ENCODE data around the gene RAET1G.
A peak's percentile ranks its signal among the peaks of the same experiment; 100 is the strongest.
"Not testable (repeated sequence)": the region's sequence is repeated elsewhere in the genome, so short reads cannot be mapped to it uniquely, and the experiment has no call there.

The RAET1G gene

DNA sequence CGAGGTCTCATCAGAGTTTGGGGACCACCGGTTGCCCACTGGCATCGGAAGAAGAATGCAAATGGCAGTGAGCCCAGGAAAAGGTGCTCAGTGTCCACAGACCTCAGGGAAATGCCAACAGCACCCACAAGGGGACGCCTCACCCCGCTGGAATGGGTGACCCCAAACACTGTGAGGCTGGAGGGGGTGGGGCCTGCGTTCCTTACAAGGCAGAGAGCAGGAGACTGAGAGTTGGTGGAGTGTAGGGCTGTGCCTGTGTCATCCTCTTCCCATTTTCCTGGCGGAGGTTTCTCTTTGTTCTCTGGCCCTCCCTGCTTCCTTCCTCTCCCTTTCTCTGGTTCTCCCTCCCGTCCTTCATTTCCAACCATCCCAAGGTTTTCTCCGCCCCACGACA, 31.0 kb upstream of the RAET1G start:
- not testable (repeated sequence) for DNase-seq (ENCODE audit: low spot score)

DNA sequence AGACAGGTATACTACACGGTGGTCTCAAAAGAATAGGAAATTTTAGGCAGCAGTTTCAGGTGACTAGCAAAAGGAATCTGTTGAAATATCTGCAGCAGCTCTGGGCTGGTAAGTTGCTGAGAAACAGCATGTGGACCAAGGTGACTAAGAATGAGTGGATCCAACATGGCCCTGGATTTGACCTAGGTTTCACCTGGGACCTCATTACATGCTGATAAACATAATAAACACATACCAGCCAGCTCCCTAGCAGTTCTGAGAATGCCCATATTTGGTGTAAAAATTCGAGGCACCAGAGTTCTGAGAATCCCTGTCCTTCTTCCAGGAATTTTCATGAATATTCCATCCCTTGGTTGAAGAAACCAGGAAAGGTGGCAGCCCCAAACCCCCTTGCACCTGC, 30.5 kb upstream of the RAET1G start:
- not testable (repeated sequence) for DNase-seq (ENCODE audit: low spot score)

DNA sequence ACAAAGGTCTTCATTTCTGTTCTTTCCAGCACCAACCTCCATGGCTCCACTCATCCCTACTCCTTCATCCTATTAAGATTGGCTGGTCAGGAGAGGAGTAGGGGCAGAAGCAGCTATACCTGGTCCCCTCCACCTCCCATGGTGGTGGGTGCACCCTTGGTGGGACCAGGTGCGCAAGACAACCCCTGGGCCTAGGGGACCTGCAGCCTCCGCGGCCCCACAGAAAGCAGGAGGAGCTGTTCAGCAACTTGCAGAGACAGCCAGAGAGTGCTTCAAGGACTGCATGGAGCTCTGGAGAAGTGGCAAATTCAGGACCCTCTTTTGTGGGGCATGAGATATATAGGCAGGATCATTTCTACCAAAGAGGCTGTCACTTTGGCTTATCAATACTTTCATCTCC, 28.7 kb upstream of the RAET1G start:
- DNase-seq (ENCODE audit: low spot score), result no peak

DNA sequence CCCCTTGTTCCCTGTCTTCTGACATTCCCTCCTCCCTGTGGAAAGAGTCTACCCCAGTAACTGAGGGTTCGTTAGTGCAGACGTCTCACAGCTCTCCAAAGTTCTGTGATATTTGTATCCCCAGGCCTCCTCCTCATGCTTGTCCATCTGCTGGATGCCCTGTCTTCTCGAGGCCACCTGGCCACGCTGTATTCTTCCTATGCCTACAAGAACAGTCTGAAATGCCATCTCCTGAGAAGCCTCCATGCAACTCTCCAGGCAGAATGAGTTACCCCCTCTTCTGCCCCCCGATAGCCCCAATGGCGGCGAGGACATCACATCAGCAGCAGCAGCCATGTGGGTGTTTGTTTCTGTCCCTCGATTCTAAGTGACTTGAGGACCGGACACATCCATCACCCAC, 28.2 kb upstream of the RAET1G start:
- DNase-seq (ENCODE audit: low spot score), result no peak

DNA sequence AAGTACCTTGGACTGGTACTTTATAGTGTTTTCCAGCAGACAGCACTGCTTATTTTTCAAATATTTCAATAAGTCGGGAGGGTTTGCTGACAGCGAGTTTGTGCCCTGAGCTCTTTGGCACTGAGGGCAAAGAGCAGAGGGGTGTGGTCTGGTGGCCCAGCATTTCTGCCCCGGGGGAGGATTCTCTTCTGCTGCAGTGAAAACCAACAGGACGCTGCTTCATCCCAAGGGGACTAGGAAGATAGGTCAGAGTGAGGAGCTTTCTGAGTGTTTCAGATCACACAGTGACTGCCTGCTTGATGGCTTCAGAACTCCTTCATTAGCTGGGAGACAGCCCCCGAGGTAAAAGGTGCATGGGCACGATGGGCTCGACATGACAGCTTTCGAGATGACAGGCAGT, 27.5 kb upstream of the RAET1G start:
- no peak for DNase-seq (ENCODE audit: low spot score)

DNA sequence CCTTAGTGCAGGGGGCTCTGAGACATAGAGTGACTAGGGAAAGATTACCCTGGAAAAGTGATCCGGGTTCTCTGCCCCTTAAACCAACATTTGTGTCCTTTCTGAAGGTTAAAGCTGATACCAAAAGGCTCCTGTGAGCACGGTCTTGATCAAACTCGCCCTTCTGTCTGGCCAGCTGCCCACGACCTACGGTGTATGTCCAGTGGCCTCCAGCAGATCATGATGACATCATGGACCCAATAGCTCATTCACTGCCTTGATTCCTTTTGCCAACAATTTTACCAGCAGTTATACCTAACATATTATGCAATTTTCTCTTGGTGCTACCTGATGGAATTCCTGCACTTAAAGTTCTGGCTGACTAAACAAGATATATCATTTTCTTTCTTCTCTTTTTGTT, 25.7 kb upstream of the RAET1G start:
- no peak for DNase-seq (ENCODE audit: low spot score)

DNA sequence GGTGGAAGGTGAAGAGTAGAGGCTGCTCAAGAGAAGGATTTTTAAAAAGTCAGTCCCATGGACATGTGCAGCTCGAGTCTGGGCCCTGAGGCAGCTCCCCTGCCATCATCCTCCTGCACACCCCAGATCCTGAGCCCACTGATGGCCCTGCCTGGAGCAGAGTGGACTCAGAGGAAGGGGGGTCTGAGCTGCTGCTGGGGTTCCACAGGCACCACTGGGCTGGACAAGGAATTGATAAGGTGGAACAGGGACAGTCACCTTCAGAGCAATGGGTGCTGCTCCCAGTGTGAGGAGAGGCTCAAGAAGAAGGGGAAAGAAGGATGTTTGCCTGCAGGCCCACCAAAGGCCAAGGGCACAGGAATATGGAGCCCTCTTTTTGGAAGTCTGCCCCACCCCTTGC, 25.1 kb upstream of the RAET1G start:
- DNase-seq (ENCODE audit: low spot score), result no peak

DNA sequence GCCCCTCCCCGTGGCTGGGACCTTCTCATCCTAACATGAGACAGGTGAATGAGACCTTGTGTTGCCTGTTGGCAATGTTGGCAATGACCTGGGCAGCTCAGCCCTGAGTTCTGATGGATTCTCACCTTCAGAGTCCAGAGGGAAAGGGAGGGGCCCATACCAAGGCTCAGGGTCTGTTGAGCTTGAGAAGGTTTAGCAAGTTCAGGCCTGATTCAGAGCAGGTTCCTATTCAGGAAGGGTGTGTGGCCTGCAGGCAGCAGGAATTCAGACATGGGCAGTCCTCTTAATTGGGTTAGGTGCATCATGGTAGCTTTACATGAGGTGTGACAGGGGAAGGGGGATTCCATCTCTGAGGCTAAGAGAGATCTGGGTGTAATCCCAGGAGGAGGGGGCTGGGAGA, 24.6 kb upstream of the RAET1G start:
- not testable (repeated sequence) for DNase-seq (ENCODE audit: low spot score)

DNA sequence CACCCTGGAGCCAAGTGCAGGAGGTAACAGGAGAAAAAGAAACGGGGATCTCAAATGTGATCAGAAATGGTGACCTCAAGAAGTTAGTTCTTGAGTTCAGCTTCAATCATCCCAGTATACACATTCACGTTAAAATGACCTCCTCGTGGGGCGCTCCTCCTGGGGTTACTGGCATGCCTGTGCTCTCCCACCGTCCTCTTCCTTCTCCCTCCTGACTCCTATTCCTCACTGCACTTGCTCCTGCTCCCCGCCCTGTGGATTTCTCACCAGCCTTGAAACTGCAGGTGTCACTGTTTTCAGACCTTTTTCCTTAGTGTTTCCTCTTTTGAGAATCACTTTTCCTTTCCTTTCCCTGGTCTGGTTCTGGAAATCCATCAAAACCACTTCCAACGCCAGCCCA, 23.7 kb upstream of the RAET1G start:
- DNase-seq (ENCODE audit: low spot score), result not testable (repeated sequence)

DNA sequence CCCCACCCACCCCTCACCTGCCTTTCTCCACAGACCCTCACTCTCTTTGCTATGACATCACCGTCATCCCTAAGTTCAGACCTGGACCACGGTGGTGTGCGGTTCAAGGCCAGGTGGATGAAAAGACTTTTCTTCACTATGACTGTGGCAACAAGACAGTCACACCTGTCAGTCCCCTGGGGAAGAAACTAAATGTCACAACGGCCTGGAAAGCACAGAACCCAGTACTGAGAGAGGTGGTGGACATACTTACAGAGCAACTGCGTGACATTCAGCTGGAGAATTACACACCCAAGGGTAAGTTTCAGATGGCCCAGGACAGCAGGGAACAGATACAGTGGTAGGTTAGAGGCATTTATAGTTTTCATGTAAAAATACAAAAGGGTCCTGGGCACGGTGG, 22.4 kb upstream of the RAET1G start:
- not testable (repeated sequence) for DNase-seq (ENCODE audit: low spot score)

DNA sequence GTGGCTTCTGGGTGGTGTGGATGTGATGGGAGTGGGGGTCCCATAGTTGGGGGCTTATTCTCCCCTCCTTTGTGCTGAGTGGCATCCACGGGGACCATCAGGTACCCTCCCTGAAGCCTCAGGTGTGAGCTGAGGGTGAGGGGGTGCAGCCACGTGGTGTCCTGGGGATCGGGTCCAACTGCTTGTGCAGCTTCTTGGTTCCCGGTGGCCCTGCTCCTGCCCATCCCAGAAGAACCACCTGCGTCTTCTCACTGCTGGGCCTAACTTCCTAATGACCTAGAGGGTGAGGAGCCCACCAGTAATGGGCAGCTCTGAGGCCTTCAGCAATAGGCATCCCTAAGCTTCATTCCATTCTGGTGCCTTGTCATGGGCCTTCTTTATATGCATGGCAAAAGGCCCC, 20.4 kb upstream of the RAET1G start:
- not testable (repeated sequence) for DNase-seq (ENCODE audit: low spot score)

DNA sequence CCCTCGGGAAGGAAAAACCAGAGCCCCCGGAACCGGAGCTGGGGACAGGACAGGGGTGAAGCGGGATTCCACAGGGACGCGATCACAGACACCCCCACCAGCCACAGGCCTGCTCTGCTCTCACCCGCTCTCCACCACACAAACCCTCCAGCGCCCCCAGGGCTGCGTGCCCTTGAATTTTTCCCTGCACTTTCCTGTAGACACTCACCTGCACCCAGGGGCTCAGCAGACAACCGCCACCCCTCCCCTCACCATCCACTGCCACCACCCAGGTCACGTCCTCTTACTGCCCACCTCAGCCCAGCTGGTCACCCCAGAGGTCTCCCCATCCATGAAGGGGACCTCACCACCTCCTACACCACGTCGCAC, 19.5 kb upstream of the RAET1G start:
- DNase-seq (ENCODE audit: low spot score), result no peak

DNA sequence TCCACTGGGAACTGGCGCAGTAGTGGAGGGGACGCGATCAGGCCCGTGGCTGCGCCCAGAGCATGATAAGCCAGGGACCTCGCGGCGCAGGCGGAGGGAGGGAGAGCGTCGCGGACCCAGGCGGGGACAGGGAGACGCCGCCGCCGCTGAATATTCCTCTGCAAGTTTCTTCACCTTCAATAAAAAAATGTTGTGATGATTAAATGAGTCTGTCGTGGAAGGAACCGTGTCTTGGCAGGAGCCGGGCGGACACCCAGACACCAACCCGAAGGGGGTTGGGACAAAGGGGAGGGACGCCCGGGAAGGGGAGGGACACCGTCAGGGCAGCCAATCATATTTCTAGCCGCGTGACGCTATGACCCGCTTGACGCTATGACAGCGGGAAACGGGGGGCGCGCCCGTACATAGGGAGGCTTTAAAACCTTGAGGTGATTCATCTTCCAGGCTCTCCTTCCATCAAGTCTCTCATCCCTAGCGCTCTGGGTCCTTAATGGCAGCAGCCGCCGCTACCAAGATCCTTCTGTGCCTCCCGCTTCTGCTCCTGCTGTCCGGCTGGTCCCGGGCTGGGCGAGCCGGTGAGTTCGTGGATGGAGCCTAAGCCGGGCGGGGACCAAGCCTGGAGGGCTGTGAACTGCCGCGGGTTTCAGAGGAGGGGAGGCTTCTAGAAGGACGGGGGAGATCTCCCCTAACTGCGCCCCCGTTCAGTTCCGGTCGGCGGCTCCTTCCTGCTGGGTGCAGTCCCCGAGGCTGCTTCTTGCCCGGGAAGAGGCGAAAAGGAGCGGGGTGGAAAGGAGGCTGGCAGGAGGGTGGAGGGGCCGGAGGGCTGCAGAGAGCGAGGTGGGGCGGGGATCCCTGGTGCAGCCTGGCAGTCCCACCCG, 18.9 kb upstream of the RAET1G start, which contains the start of gene ULBP2:
Gene ULBP2 (plus strand): TSS at position 432 of the 878 bp plus-strand sequence. CDS start 59 bp downstream, at position 491.
- peak; percentile 83 for DNase-seq (ENCODE audit: low spot score)

DNA sequence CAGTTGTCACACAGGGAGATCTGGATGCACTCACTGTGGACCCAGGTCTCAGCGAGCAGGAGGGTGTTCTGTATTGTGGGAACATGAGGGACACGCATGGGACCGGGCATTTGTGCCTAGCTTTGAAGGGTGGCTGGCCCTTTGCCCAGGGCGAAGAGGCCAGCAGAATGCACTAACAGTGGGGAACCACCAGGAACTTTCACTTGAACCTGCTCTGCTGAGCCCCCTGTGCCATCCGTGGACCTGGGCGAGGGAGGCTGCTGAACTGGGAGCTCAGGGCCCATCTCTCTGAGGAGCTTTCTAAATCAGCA, 17.7 kb upstream of the RAET1G start:
- no peak for DNase-seq (ENCODE audit: low spot score)

DNA sequence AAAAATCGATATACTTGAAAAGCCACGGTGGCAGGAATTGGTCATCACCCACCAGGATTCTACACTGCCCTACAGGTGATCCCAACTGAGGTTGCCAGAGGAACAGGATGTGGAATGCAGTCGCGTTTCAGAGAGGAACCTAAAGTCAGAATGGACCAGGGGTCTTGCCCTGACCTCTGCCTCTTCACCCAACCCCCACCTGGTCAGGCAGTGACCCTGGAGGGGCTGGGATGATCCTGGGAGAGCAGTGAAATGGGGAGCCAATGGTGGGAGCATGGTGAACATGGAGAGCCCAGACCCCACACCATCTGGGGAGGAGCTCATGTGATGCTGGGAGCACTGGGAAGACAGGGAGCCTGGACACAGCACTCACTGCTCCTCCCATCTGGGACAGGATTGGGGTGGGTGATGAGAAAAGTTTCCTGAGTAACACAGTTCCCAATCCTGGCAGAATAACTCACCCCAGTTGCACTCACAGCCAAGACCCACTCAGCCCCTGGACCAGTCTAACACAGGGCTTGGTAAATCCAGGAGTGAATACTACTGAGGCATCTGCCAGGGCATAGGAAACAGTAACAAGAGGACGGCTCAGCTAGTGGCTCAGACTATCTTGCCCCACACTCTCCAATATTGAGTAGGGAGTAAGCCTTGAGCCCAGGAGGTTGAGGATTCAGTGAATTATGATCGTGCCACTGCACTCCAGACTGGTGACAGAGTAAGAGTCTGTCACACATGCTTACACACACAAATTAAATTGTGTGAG, 17.2 kb upstream of the RAET1G start:
- DNase-seq (ENCODE audit: low spot score), result no peak

DNA sequence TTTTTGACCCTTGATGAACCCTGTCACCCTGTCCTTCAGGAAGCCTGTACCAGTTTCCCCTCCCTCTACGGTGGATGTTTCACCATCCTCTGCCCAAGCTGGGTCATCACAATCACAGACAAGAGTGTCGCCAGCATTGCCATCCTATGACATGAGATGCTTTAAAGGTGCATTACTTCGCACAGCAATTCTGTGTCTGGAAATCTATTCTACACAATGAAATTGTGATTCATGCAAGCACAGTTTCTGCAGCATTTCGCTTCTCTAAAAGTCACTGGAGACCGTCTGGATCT, 16.4 kb upstream of the RAET1G start:
- no peak for DNase-seq (ENCODE audit: low spot score)

DNA sequence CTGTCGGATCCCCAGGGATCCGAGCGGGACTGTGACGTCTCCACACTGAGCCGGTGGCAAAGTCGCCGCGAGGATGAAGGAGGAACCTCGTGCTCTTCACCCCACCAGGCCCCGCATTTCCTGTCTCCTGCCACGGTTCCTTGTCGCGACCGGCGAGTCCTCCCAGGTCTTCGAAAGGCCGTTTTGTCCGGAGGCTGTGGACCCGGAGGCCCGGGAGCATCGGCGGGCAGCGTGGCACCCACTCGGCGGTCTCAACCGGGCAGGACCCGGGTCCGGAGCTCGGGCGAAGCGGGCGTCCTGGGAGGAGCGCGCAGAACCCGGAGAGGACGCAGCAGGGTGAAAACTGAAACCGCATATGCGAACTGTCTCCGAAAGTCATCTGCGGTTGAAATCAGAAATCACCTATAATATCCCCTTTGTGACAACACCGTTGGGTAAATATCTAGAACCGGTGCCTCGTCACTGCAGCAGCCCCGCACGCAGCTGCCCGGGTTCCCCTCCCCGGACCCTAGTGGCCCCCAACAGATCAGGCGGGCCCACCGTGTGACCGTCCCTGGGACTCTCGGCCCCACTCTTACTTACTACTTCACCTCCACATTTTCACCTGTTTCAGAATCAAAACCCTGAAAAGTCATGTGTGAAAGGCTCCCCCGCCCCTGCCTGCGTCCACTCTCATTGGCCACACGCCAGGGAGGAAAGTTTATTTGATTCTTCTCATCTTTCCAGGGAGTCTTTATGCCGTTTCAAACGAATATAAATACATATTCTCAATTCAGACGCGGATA, 15.8 kb upstream of the RAET1G start:
- peak; percentile 51 for DNase-seq (ENCODE audit: low spot score)

DNA sequence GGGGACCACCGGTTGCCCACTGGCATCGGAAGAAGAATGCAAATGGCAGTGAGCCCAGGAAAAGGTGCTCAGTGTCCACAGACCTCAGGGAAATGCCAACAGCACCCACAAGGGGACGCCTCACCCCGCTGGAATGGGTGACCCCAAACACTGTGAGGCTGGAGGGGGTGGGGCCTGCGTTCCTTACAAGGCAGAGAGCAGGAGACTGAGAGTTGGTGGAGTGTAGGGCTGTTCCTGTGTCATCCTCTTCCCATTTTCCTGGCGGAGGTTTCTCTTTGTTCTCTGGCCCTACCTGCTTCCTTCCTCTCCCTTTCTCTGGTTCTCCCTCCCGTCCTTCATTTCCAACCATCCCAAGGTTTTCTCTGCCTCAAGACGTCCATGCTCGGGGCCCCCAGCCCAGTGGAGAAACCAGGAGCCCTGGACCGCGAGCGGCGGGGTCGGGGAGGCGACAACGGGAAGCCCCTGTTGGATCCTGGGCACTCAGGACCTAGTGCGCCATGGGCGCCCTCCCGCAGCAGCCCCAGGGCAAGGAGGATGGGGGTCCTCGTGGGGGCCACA, 15.2 kb upstream of the RAET1G start:
- not testable (repeated sequence) for DNase-seq (ENCODE audit: low spot score)

DNA sequence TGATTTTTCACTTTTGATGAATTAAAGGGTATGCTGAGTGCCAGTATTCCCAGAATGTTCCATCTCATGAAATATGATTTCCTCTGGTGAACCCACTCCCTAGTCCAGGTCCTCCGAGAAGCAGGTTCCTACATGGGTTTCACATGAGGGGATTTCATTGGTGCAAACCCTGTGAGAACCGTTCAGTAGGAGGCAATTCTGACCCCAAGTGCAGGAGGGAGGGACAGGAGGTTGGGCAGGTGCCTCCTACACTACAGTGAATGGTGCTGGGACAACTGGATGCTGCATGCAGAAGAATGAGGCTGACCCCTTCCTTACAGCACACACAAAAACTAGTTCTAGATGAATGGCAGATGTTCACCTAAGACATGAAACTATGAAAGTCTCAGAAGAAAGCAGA, 13.8 kb upstream of the RAET1G start:
- DNase-seq (ENCODE audit: low spot score), result no peak

DNA sequence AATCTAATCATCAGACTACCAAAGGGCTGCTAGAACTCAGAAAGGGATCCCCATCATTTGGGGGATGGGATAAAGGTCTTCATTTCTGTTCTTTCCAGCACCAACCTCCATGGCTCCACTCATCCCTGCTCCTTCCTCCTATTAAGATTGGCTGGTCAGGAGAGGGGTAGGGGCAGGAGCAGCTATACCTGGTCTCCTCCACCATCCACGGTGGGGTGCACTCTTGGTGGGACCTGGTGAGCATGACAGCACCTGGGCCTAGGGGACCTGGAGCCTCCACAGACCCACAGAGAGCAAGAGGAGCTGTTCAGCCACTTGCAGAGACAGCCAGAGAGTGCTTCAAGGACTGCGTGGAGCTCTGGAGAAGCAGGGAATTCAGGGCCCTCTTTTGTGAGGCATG, 12.7 kb upstream of the RAET1G start:
- no peak for DNase-seq (ENCODE audit: low spot score)

DNA sequence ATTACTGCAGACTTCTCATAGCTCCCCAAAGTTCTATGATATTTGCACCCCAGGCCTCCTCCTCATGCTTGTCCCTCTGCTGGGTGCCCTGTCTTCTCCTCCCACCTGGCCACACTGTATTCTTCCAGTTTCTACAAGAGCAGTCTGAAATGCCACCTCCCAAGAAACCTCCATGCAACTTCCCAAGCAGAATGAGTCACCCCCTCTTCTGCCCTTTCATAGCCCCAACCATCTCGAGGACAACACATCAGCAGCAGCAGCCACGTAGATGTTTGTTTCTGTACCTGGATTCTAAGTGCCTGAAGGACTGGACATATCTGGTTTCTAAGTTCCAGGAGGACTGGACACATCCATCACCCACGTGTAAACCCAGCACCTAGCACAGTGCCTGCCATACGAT, 12.3 kb upstream of the RAET1G start:
- no peak for DNase-seq (ENCODE audit: low spot score)

All from activated CD4-positive, alpha-beta T cell treated with anti-CD3 and anti-CD28 coated beads, Interleukin-2, Interleukin-4, amounts not matched to agents 100 ng/mL and 50 ng/mL, durations not matched to agents 16 hours and 8 hours (primary cell).